B cell (primary cell): ENCODE results near the gene LCE4A. TPM values are rescaled to one million over a fixed set of nuclear protein-coding genes. Genes with fewer than 3 reads are reported as not detected.

Source experiments
- ATAC-seq: fragments of 200-7000 bp; cut with Tn5 transposase; one replicate; pipeline ENCODE4 v1.10.0; 2021; ENCODE audit warnings: low read depth, mild to moderate bottlenecking, moderate number of reproducible peaks, moderate library complexity
- CTCF ChIA-PET: fragments of 350-600 bp; sonication (Branson Sonifier 250); formaldehyde crosslinking; loops from one replicate; lab custom pipeline; 2021; ENCODE audit warnings: antibody characterized with exemption, inconsistent platforms; lab: Charles Lee
- POLR2A ChIA-PET: fragments of 350-600 bp; sonication (Branson Sonifier 250); formaldehyde crosslinking; loops from one replicate; lab custom pipeline; 2021; ENCODE audit warnings: antibody characterized with exemption; lab: Charles Lee
- DNase-seq: peaks from one replicate; pipeline ENCODE4 v3.0.0; 2013
- H2AFZ ChIP-seq: 2 replicates; pipeline ENCODE4 v1.6.1; 2012; ENCODE audit warnings: mild to moderate bottlenecking, low read depth, low read length; ENCODE audit not compliant: insufficient read depth, poor library complexity, severe bottlenecking
- H3K27ac ChIP-seq, 2 donors: 1 replicate in 1 of 2; 2 replicates in 1 of 2; pipeline ENCODE4 v1.5.1; 2012 to 2013; ENCODE audit warnings: low read length in 2 of 2, mild to moderate bottlenecking in 2 of 2, moderate library complexity in 1 of 2
- H3K27me3 ChIP-seq, 4 experiments: fragments of 200-600 bp in 1 of 4; sonication (generic) in 1 of 4; replicated peaks in 1 of 4; 1 replicate in 2 of 4; 2 replicates in 2 of 4; pipeline versions ENCODE4 v1.6.1 to v1.7.0; 2013 to 2016; ENCODE audit warnings: low read length in 3 of 4, mild to moderate bottlenecking in 2 of 4, mixed read lengths in 1 of 4, moderate library complexity in 1 of 4; ENCODE audit not compliant: insufficient read depth in 4 of 4, control insufficient read depth in 3 of 4; ENCODE audit errors: control extremely low read depth in 1 of 4
- H3K36me3 ChIP-seq, 2 experiments: replicated peaks in 1 of 2; 1 replicate in 1 of 2; 2 replicates in 1 of 2; pipeline versions ENCODE4 v1.6.1 to v1.7.1; 2013; ENCODE audit warnings: low read length in 1 of 2; ENCODE audit not compliant: insufficient read depth in 2 of 2, control insufficient read depth in 1 of 2; ENCODE audit errors: control extremely low read depth in 1 of 2, extremely low read depth in 1 of 2
- H3K4me1 ChIP-seq, 2 donors: fragments of 200-600 bp in 1 of 2; sonication (generic) in 1 of 2; 1 replicate in 1 of 2; 2 replicates in 1 of 2; pipeline versions ENCODE4 v1.5.1 to v1.6.1; 2013 to 2017; ENCODE audit warnings: low read length in 2 of 2; ENCODE audit not compliant: control insufficient read depth in 2 of 2, insufficient read depth in 2 of 2
- H3K4me2 ChIP-seq: replicated peaks from 2 replicates; pipeline ENCODE3; 2012; ENCODE audit warnings: mild to moderate bottlenecking, low read depth, low read length; ENCODE audit not compliant: poor library complexity, severe bottlenecking
- H3K4me3 ChIP-seq, 5 experiments: fragments of 200-600 bp in 1 of 5; sonication (generic) in 1 of 5; 1 replicate in 3 of 5; 2 replicates in 2 of 5; pipeline versions ENCODE4 v1.5.1 to v1.7.0; 2011 to 2016; ENCODE audit warnings: low read length in 4 of 5, mild to moderate bottlenecking in 4 of 5, low read depth in 2 of 5, control low read depth in 1 of 5, moderate library complexity in 1 of 5; ENCODE audit not compliant: insufficient read depth in 1 of 5; ENCODE audit errors: control extremely low read depth in 1 of 5, extremely low read depth in 1 of 5
- H3K79me2 ChIP-seq: fragments of 200-600 bp; sonication (generic); one replicate; pipeline ENCODE4 v1.6.0; 2016; ENCODE audit warnings: low read length; ENCODE audit not compliant: control insufficient read depth, insufficient read depth
- H3K9ac ChIP-seq: fragments of 200-600 bp; sonication (generic); 2 replicates; pipeline ENCODE4 v1.6.1; 2017; ENCODE audit warnings: mild to moderate bottlenecking, low read length, moderate library complexity
- H3K9me3 ChIP-seq, 3 donors: one replicate each; pipeline versions ENCODE4 v1.6.1 to v1.7.1; 2013; ENCODE audit warnings: low read length in 2 of 3; ENCODE audit not compliant: control insufficient read depth in 2 of 3, insufficient read depth in 1 of 3; ENCODE audit errors: control extremely low read depth in 1 of 3
- H4K20me1 ChIP-seq: 2 replicates; pipeline ENCODE4 v1.6.0; 2012; ENCODE audit warnings: mild to moderate bottlenecking, low read length; ENCODE audit not compliant: insufficient read depth, control insufficient read depth, poor library complexity, severe bottlenecking
- H3K27ac Mint-ChIP-seq: one replicate; pipeline ENCODE4 v1.8.0; 2021; ENCODE audit warnings: mixed read lengths
- H3K27me3 Mint-ChIP-seq: one replicate; pipeline ENCODE4 v1.8.0; 2021; ENCODE audit warnings: mixed read lengths
- H3K4me1 Mint-ChIP-seq: one replicate; pipeline ENCODE4 v1.8.0; 2021; ENCODE audit warnings: mixed read lengths
- H3K4me3 Mint-ChIP-seq: one replicate; pipeline ENCODE4 v1.8.0; 2021; ENCODE audit warnings: mixed read lengths
- H3K9me3 Mint-ChIP-seq: one replicate; pipeline ENCODE4 v1.8.0; 2022; ENCODE audit warnings: mixed read lengths; ENCODE audit not compliant: insufficient read depth
- CTCF ChIP-seq: fragments of 200-600 bp; IDR thresholded peaks from one replicate; pipeline ENCODE4 v1.8.0; 2022; ENCODE audit warnings: antibody characterized with exemption, mild to moderate bottlenecking
- EZH2 ChIP-seq: IDR thresholded peaks from 2 replicates; pipeline ENCODE4 v1.6.1; 2012; ENCODE audit warnings: borderline replicate concordance, low read depth, mild to moderate bottlenecking, moderate library complexity, low read length; ENCODE audit not compliant: insufficient read depth, poor library complexity, severe bottlenecking
- WGBS: methylation state at CpG from one replicate; pipeline ENCODE4 v1.1.5; 2013; ENCODE audit warnings: missing lambda C conversion rate; ENCODE audit not compliant: insufficient coverage; 5-methylcytosine and 5-hydroxymethylcytosine counted together
- intact Hi-C: fragments of 100-400 bp; cut with micrococcal nuclease; formaldehyde crosslinking; loops from one replicate; pipeline ENCODE4 v1.10.0; 2022
- polyA plus RNA-seq: library from polyadenylated mRNA; depleted of rRNA; stranded (reverse); fragments of >200 nt; gene quantifications from 2 replicates; pipeline ENCODE4 v1.2.3, GENCODE V29; 2012
- total RNA-seq, 2 donors: library from RNA; stranded (reverse); fragments of 120-200 nt in 1 of 2; gene quantifications; 1 replicate in 1 of 2; 2 replicates in 1 of 2; pipeline versions ENCODE4 v1.2.3 to v1.2.4, GENCODE V29; 2013 to 2022

LCE4A gene
- total and polyA plus RNA-seq, 2 donors (not counting 1 experiment from before 2014, with no cell fraction given) = not detected

GRCh38 chr1:152741656-152742055, 33.7 kb downstream of the LCE4A start:
- Histone ChIP-seq H3K27me3 (peaks cover 0 to 9% (median under 1%) of the 10 kb centered on the region in 4 experiments), H3K4me3 (no peak overlapping the region), H3K27ac (no peak overlapping the region), H2AFZ (no peak overlapping the region), H4K20me1 (no peaks in the 10 kb centered on the region), H3K4me1 (no peaks in the 10 kb centered on the region), H3K79me2 (no peaks in the 10 kb centered on the region), H3K9ac (no peak overlapping the region), H3K4me2 (no peak overlapping the region), H3K9me3 (no peaks in the 10 kb centered on the region), H3K36me3 (no peaks in the 10 kb centered on the region)
- TF ChIP-seq CTCF (no peak), EZH2 (no peak)
- Mint-ChIP-seq H3K9me3 (no peaks in the 10 kb centered on the region), H3K4me1 (no peaks in the 10 kb centered on the region), H3K27me3 (peaks cover 35% of the 10 kb centered on the region), H3K4me3 (no peak overlapping the region), H3K27ac (no peak overlapping the region)
- intact Hi-C loops = no loop called here
- DNase-seq = no peak
- ChIA-PET CTCF (no interaction called here), POLR2A (no interaction called here)
- no peak for ATAC-seq

GRCh38 chr1:152743371-152744145, 35.6 kb downstream of the LCE4A start:
- H2AFZ ChIP-seq = no peak overlapping the region
- DNase-seq (no peak), ATAC-seq (no peak)
- H3K9ac ChIP-seq = no peak overlapping the region
- H3K27me3 ChIP-seq = peaks cover 0 to 4% (median 0%) of the 10 kb centered on the region in 4 experiments
- no peak overlapping the region for H3K27ac ChIP-seq
- Mint-ChIP-seq H3K27me3 (peaks cover 20% of the 10 kb centered on the region), H3K9me3 (no peaks in the 10 kb centered on the region), H3K27ac (no peak overlapping the region), H3K4me1 (no peaks in the 10 kb centered on the region), H3K4me3 (no peak overlapping the region)
- WGBS = no CpG with 5 or more reads among the region's 2 CpGs
- ChIA-PET POLR2A (no interaction called here), CTCF (no interaction called here)
- no peaks in the 10 kb centered on the region for H3K36me3 ChIP-seq
- no peaks in the 10 kb centered on the region for H3K9me3 ChIP-seq
- intact Hi-C loops = no loop called here
- no peaks in the 10 kb centered on the region for H3K79me2 ChIP-seq
- no peaks in the 10 kb centered on the region for H4K20me1 ChIP-seq
- no peaks in the 10 kb centered on the region for H3K4me1 ChIP-seq
- TF ChIP-seq CTCF (no peak), EZH2 (no peak)
- no peak overlapping the region for H3K4me2 ChIP-seq
- no peak overlapping the region for H3K4me3 ChIP-seq
